NCI-H2029 treated with DMSO at 0.1 percent for 48 hours (cell line): ENCODE data around the gene MTSS2.

Source experiments
- DNase-seq: peaks from one replicate; lab custom pipeline; 2025; lab: John Stamatoyannopoulos, UW

MTSS2 gene

DNA sequence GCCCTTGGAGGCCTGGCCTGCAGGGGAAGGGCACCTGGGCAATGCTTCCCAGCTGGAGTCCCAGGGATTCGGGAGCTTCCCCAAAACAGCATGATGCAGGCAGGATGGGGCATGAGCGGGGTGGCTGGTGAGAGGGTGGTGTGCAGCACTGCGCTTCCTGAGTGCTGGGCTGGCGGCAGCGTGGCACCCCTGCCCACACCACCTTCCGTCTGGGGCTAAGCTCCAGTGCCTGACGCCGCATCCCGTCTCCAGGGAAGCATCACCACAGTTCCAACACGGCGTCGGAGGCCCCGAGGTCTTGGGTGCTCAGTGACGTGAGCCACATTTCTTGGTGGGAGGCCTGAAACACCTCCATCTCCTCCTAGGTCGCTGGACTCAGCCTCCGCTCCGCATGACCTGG is 13.8 kb upstream of the MTSS2 start:
- no peak for DNase-seq

DNA sequence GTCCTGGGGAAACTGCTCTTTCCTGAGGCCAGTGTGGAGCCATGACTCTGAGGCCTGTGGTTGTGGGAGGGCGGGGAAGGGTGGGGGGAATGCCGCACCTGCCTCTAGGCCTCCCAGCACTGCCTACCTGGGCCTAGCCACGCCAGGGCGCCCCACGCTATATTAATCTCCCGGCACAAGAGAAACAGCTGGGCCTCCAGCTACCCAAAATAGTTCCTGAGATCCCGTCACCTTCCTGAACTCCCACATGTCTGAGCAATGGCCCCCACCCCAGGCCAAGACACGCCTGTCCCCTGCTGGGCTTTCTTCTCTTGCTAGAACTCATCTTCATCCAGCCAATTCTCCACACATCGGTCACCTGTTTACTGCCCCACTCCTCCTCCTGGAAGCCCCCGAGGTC is 13.0 kb upstream of the MTSS2 start:
- no peak for DNase-seq

DNA sequence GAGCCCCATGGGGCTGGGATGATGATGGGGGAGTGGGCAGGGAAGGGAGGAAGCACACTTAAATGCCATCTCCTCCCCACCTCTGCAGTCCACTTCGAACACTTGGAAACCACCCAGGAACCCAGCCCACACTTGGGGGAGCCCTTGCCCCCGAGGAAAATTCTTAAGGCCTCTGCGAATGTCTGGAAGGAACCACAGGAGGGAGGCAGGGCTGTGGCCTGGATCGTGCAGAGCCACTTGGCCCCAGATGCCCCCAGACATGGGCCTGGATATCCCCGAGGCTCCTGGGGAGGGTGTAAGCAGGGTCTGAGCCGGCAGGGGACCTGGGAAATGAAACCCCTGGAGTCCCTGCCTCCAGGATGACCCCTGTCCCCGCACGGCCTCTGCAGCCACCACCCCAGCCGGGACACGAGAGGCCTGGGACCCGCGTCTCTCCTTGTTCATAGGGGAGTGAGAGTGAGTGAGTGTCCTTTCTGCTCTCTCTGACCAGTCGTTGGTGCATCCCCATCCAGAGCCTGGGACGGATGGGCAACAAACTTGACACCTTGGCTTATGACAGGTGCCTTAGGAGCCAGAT is 11.8 kb upstream of the MTSS2 start:
- DNase-seq, result no peak

DNA sequence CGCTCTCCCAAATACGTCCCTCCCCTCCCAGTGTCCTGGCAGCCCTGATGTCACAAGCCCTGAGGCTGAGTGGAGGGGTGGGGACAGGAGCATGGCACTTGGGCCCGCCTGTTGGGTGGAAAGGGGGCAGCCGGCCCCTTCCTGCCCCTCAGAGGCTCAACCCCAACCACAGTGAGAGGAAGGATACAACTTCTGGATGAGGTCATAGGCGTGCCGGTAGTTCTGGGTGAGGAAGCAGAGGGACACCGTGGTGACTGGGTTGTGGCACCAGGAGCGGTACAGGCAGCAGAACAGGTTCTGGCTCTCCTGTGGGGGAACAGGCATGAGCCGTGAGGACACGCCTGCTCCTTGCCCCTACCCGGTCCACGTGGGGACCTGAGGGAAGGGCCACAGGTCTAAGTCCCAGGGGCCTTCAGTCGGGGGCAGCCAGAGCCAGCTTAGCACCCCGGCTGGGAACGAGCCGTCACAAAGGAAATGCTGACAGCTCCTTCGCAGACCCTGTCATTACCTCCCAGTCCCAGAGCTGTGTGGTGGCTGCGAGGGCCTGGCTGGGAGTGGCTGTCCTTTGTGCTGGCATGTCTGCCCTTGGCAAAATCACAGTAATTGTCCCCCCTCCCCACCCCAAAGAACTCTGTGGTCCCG is 11.2 kb upstream of the MTSS2 start:
- no peak for DNase-seq

DNA sequence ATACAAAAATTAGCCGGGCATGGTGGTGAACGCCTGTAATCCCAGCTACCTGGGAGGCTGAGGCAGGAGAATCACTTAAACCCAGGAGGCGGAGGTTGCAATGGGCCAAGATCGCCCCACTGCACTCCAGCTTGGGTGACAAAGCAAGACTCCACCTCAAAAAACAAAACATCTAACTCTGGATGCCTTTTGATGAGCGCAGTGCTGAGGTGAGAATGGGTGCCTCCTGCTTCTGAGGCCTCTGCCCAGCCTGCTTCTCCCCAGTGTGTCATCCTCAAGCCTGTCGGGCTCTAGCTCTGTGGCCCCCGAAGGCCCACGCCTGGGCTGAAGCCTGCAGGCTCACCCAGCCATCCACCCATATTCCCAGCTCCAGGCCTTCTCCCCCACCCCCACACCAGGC is 10.5 kb upstream of the MTSS2 start:
- DNase-seq, result no peak

DNA sequence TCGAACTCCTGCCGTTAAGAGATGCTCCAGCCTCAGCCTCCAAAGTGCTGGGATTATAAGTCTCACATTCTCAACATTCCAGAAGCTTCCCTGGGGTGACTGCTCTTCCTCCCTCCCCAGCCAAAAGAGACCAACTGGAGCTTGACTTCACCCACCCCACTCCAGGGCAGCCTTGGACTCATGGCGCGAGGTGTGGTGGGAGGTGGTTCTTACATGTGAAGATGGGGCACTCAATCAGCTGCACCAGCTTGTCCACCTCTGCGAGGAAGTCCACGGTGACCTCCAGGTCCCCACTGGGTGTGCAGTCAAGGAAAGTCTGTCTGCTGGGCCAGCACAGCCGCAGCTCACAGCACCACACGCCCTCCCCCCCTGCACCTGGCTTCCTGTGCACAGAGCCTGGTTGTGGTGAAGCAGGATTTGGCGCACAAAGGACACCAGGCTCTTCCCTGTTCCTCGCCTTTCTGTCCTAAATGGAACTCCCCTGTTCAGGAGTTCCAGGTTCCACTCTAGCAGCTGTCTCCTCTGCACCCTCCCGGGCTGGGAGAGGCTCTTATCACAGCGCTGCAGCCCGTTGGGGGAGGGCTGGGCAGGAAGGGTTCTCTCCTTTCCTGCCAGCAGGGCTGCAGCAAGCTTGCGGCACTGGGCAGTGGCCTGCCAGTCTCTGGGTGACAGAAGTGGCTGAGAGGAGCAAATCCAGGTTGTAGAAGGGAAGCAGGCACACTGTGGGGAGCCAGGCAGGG is 9.6 kb upstream of the MTSS2 start:
- no peak for DNase-seq

DNA sequence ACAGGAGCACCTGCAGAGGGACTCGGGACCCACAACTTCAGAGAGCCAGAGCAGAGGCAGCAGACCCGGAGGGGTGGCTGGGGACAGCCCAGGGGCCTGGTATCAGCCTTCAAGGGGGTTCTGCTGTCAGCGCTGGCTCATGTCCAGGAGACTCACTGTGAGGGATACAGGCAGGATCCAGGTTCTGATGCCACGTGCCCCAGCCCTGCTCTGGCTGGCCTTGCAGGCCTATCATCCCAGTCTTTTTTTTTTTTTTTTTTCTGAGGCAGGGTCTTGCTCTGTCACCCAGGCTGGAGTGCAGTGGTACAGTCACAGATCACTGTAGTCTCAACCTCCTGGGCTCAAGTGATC is 9.0 kb upstream of the MTSS2 start:
- no peak for DNase-seq

DNA sequence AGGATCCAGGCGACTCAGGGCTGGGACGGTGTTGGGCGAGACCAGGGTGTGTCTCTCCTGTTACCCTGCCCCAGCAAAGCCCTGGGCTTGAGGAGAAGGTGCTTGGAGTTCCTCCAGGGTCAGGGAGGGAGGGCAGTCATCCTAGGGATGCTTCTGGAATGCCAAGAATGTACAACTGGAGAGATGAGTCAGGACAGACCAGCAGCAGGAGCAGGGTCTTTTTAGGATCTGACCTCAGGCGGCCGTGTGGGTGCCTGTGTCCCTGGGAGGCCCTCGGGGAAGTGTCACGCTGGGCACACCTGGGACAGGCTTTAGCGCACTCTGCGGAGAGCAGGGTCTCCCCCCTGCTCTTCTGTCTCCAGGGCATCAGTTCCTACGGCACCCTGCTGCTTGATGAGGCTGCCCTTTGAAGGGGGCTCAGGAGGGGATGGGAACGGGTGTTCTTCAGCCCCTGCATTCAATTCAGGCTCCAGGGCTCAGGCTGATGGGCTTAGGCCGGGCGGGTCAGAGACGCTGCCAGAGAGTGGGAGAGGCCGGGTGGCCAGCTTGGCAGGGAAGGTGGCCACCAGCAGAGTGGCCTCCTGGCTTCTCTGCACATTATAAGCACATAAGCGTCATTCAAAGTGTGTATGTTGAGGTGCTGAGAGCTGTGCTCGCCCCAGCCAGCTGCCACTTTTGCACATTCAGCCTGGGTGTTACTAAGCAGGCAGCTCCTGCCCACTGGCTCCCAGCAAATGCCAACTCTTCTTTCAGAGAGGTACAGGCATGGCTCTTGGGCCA is 8.4 kb upstream of the MTSS2 start:
- DNase-seq, result no peak

DNA sequence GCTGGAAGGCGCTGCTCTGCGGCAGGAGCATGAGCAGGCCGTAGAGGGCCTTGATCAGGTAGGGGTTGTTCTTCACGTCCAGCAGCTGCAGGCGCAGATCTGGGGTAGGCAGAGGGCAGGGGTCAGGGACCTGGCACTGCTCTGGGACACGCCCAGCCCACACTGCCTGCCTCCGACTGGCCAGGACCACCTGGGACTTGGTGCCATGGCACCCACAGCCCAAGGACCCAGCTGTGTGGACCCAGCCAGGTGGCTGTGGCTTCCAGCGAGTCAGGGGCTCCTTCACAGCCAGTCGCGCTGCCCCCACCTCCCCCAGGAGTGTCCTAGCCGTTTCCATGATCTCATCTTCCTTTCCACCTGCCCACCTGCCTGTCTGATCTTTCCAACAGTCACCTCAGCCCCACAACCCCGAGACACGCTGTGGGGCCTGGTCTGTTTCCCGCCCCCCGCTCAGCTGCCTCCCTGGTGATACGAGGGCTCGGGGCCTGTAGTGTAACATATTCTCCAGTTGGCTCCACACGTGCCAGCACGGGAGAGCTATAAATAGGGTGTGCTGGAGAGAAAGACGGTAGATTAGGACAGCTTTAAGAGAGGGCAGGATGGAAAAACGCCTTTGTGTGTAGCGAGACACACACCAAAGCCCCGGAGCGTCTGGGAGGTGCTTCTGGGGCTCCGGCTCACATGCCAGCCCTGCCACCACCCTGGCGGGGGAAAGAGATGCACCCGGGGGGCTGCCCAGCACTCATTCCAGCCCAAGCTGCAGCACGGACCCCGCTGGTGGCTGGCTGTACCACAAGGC is 7.2 kb upstream of the MTSS2 start:
- DNase-seq, result no peak

DNA sequence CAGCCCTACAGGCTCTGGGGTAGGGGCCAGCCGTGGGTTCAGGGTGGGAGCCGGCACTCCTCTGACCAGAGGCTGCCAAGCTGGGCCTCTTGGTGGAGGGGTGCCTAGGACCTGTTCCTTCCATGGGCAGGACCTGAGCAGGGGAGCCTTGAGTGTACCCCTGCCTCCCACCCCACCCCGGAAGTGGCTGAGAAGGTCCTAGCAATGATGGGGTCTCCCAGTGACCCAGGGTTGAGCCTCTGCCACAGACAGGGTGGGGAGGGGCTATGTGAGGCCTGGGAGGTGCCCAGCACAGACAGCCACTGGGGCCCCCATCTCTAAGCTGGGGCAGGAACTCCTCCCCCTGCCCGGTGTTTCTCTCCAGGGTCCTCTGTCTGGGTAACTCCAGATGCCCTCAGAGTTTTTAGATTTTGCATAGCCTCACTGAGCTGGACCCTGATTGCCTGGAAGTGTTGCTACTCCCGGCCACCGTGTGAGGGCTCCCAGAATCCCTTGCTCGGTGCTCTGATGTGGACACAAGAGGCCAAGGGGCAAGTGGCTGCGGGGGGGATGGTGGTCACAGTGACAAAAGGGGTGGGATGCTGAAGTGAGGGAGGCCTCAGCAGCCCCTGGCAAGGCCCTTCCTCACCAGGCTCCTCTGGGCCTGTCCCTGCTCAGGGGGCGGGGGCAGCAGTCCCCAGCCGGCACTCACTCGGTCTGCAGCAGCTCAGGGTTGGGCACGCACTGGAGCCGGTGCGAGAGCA is 6.4 kb upstream of the MTSS2 start:
- DNase-seq, result no peak

DNA sequence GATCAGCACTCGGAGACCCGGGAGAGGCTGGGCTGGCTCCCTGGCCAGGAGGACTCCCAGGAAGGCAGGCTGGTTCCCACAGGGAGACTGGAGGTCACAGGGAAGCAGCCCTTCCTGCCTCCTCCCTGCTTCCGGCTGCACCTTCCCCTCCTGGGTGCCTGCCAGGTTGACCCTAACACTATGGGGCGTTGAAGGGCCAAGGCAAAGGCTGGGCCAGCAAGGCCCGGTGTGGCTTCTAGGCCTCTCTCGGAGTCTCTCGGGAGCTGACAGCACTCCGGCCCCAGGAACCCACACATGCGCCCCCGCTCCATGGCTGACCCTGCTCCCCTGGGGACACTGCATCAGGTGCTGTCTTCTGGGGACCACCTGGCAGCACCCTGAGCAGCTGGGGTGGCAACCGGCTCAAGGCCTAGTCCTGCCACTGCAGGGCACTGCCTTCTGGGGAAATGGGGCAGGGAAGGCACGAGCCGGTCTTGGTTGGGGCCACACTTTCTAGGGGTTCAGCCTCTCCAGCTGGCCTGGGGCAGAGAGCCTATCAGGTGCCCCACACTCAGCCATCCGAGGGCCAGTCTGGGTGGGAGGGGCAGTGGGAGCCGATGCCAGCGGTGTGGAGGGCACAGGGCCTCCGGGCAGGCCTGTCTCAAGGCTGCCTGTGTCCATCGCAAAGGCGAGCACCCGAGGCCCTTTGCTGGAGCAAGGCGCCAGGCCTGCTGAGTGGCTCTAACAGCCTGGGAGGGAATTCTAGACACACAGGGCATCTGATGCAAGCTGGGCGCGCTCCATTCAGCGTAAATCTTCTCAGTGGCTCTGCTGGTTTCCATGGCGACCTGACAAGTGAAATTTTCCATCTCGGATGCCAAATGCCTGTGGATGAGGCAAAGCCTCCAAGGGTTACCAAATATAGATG is 5.6 kb upstream of the MTSS2 start:
- no peak for DNase-seq

DNA sequence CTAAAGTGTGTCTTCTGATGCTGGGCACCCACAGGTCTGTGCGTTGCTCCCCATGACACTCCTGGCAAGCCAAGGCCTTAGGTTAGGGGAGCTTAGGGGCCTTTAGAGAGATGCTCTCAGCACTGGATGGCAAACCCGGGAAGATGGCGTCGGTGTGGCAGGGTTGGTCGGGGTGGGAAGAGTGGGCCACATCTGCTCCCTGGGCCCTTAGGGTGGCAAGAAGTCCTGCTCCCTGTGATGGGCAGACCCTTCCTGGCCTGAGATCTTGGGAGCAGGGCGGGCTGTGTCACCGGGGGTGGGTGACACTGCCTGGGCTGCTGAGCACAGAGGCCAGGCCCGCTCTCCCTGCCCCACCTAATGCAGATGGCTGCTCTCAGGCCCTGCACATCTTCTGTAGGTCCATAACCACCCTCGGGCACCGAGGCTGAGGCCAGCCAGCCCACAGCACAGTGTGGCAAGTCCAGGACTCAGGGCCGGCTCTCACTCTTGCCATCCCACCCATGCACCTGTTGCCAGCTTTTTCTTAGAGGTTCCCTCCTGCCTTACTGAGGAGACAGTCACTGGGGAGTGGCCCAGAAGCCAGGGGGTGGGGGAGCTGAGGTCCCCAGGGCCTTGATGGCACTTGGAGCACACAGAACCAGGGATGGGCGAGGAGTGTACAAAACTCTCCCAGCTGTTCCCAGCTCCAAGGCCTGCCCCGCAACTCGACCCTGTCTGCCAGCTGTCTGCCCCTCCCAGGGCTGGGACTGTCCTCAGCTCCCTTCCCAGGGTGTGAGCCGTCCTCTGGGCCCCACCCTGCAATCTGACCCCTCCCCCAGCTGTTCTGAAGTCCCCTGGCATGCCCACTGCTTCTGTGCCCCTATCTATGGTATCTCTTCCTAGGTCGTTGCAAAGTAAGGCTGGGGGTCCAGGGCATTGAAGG is 4.4 kb upstream of the MTSS2 start:
- no peak for DNase-seq

DNA sequence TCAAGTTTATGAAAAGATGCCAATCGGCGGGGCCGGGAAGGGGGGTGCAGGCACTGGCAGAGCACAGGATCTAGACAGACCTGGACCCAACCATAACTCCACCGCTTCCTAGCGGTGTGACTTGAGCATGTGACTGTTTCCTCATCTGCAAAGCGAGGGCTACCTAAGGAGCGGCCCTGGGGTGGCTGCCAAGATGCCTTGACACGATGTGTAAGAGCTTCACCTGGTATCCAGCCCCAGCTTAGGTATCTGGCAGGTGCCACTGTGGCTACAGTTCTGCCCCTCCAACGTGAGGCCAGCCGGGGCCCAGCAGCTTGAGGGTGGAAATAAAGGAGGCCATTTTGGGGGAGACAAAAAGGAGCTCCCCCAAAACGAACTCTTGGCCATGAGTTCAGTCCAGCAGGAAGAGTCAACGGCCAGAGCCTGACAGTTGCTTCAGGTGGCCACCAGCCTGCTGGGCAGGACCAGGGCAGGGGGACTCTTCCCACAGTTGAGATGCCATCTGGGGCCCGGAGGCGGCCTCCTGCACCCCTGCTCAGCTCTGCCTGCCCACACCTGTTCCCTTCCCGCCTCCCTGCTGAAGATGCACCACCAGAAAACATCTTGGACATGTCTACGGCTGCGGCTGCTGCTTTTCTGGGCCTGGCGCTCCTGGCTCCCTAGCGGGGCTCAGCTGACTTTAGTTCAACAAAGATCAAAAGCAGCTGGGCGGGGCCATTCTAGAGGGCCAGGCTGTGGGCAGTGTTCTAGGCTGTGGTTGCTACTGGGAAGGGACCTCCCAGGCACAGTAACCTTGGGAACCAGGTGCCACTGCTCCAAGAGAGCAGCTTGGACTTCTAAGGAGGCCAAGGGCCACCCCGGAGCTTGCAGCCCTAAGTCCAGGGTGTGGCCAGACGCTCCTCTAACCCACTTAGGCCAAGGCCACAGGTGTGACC is 3.4 kb upstream of the MTSS2 start:
- no peak for DNase-seq

DNA sequence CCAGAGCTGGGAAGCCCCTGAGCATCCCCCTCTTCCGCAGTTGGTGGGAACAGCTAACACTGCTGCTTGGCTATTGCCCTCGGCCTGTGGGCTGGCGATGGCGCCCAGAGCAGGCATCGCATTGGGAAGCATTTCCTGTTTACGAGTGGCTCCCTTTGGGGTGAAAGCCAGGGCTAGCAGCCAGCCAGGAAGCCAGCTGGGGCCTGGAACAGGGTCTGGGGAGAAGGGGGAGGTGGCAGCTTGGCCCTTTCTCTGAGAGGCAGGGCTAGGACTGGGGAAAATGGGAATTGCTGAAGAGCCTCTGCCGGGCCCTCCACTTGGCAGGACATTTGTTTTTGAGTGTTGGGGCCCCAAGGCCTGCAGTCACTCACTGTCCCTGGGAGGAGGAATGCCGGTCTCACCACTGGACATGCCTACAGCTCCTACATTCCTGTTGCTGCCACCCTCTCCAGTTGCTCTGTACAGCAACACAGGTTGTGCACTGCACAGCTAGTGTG is 2.4 kb upstream of the MTSS2 start:
- DNase-seq, result no peak

DNA sequence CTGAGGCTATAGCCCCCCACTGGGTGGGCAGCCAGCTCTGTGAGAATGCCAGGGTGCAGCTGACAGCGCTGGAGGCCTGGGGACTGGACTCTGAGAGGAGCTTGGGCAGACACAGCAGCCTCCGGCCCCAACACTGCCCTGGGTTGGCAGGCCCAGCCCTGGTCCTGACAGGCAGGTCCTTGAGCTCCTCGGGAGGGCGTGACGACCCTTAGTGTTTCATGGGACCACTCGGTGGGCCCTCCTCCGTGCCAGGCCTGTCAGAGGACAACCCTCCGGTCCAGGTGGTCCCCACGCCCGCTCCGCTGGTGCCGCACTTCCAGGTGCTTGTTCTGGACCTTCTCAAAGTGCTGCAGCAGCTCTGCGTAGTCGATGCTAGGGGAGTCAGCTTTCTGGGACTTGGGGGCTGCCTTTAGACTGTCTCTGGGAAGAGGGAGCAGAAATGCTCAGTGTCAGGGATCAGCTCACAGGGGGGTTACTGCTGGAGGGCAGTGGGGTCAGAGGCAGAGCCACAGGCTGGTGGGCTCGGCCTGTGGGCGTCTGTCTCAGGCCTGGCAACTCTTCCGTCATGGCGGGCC is 1.9 kb upstream of the MTSS2 start:
- no peak for DNase-seq

DNA sequence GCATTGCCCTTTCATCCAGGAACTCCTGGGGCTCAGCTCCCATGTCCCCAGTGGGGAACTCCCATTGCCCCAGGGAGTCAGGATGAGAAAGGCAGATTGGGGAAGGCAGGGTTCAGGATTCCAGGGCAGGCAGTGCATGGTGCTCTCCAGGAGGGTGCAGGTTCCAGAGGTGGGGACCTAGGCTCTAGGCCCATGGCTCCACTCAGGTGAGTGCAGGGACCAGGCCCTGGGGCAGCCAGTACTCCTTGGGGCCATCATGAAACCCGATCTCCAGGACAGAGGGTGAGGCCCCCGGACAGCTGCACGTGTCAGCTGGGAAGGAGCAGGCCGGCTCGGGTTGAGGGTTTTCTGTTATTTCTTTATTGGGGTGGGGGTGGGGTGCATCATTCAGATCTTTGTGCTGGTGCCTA is 1.3 kb upstream of the MTSS2 start:
- no peak for DNase-seq

DNA sequence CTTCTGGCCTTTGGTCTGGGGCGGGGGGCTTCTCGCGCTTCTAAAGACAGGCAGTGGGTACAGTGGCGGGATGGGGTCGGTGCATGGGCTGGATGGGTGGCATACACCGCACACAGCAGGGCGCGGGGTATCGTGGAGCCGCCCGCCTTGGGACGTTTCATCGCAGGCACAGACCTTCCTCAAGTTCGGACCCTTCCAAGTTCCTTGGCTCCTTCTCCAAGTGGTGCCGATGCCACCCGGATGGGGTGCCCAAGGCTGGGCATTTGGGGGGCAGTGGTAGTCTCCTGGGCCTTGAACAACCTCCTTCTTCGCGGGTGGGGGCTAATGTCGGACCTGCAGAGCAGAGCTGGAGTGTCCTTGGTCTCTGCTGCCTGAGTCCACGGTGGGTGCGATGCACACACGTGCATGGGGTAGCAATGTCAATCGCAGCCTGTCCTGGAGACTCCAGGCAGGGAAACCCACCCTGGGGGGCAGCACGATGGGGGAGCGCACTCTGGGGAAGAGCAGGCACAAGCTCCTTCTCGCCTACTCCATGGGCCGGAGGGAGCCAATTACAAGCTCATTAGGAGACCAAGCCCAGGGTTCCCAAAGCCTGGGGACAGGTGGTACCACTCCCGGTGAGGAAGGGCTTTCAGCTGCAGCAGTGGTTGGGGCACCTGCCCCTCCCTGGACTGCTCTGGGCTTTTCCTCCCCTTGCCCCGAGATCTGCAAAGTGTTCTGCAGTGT is 686 bp upstream of the MTSS2 start:
- DNase-seq, result no peak
